Keratinocyte (primary cell): ENCODE measurements around the gene CISD3. TPM values are rescaled to one million over a fixed set of nuclear protein-coding genes. Genes with fewer than 3 reads are reported as not detected.

Source experiments
- DNase-seq: peaks from one replicate; pipeline ENCODE4 v3.0.0-alpha.2; 2011; ENCODE audit warnings: low read depth, missing footprints, low spot score
- FAIRE-seq: peaks from 2 replicates; lab custom pipeline; 2011; peaks lifted over from hg19 to GRCh38; lab: Jason Lieb, UNC
- H2AFZ ChIP-seq: 2 replicates; pipeline ENCODE4 v1.6.0; 2012; ENCODE audit warnings: low read length, control low read depth, inconsistent platforms; ENCODE audit not compliant: control insufficient read depth
- H3K27ac ChIP-seq: 2 replicates; pipeline ENCODE4 v1.5.1; 2011; ENCODE audit warnings: low read length; ENCODE audit not compliant: control insufficient read depth, insufficient read depth
- H3K27me3 ChIP-seq: 3 replicates; pipeline ENCODE4 v1.6.0; 2011; ENCODE audit warnings: low read length; ENCODE audit not compliant: control insufficient read depth, insufficient read depth; ENCODE audit errors: extremely low read depth
- H3K36me3 ChIP-seq, 2 experiments: 2 replicates in 1 of 2; 3 replicates in 1 of 2; pipeline ENCODE4 v1.5.1; 2011; ENCODE audit warnings: low read length in 2 of 2, mild to moderate bottlenecking in 1 of 2; ENCODE audit not compliant: control insufficient read depth in 2 of 2, insufficient read depth in 2 of 2; ENCODE audit errors: extremely low read depth in 1 of 2
- H3K4me1 ChIP-seq: 3 replicates; pipeline ENCODE4 v1.5.1; 2011; ENCODE audit warnings: low read length; ENCODE audit not compliant: control insufficient read depth, insufficient read depth; ENCODE audit errors: extremely low read depth
- H3K4me2 ChIP-seq: 3 replicates; pipeline ENCODE4 v1.6.0; 2011; ENCODE audit warnings: low read depth, low read length; ENCODE audit not compliant: control insufficient read depth, insufficient read depth; ENCODE audit errors: extremely low read depth
- H3K4me3 ChIP-seq, 3 experiments: fragments of 200-600 bp in 1 of 3; sonication (generic) in 1 of 3; 2 replicates in 2 of 3; 3 replicates in 1 of 3; pipeline ENCODE4 v1.5.1; 2011 to 2016; ENCODE audit warnings: low read length in 3 of 3, mild to moderate bottlenecking in 3 of 3, control low read depth in 2 of 3, inconsistent platforms in 1 of 3, low read depth in 1 of 3, mixed read lengths in 1 of 3, mixed run types in 1 of 3, moderate library complexity in 1 of 3; ENCODE audit not compliant: control insufficient read depth in 2 of 3, insufficient read depth in 2 of 3; ENCODE audit errors: extremely low read depth in 1 of 3
- H3K79me2 ChIP-seq: 2 replicates; pipeline ENCODE4 v1.6.0; 2012; ENCODE audit warnings: low read length; ENCODE audit not compliant: control insufficient read depth, insufficient read depth
- H3K9ac ChIP-seq: 3 replicates; pipeline ENCODE4 v1.6.0; 2011; ENCODE audit warnings: low read length; ENCODE audit not compliant: control insufficient read depth, insufficient read depth; ENCODE audit errors: extremely low read depth
- H3K9me1 ChIP-seq: 3 replicates; pipeline ENCODE4 v1.6.0; 2011; ENCODE audit warnings: low read length; ENCODE audit not compliant: control insufficient read depth, insufficient read depth; ENCODE audit errors: extremely low read depth
- H3K9me3 ChIP-seq: 2 replicates; pipeline ENCODE4 v1.5.1; 2012; ENCODE audit warnings: low read depth, low read length; ENCODE audit not compliant: control insufficient read depth
- H4K20me1 ChIP-seq: 3 replicates; pipeline ENCODE4 v1.6.0; 2011; ENCODE audit warnings: low read length; ENCODE audit not compliant: control insufficient read depth, insufficient read depth; ENCODE audit errors: extremely low read depth
- CTCF ChIP-seq, 3 experiments: IDR thresholded peaks in 1 of 3; conservative IDR thresholded peaks in 1 of 3; optimal IDR thresholded peaks in 1 of 3; 2 replicates in 2 of 3; 3 replicates in 1 of 3; pipeline versions ENCODE3 to v1.5.1; 2011; ENCODE audit warnings: low read length in 3 of 3, mild to moderate bottlenecking in 3 of 3, moderate library complexity in 2 of 3, control low read depth in 1 of 3, inconsistent platforms in 1 of 3; ENCODE audit not compliant: insufficient read depth in 2 of 3; ENCODE audit errors: extremely low read depth in 1 of 3
- EZH2 ChIP-seq: IDR thresholded peaks from one replicate; pipeline ENCODE4 v1.6.1; 2012; ENCODE audit warnings: inconsistent platforms, mild to moderate bottlenecking, low read length, moderate library complexity
- dilution Hi-C: fragments of 300-500 bp; cut with MboI; formaldehyde crosslinking; loops from one replicate; pipeline ENCODE4 v1.7.0; 2020; ENCODE audit warnings: low sequenced_read_pairs; ENCODE audit not compliant: extremely low pct_ligation_motif_present
- polyA plus RNA-seq, 5 experiments: library from polyadenylated mRNA; depleted of rRNA in 3 of 5; stranded (reverse) in 3 of 5; stranded (forward) in 1 of 5; unstranded in 1 of 5; fragments of >200 nt; gene quantifications; 1 replicate in 1 of 5; 2 replicates in 3 of 5; 3 replicates in 1 of 5; pipeline versions ENCODE4 v1.2.1 to v1.2.3, GENCODE V29; 2011 to 2012; ENCODE audit warnings: missing spikeins in 2 of 5, low read depth in 1 of 5, low replicate concordance in 1 of 5
- small RNA-seq, 3 experiments: library from RNA; depleted of rRNA; stranded (forward); fragments of <200 nt; gene quantifications; one replicate each; pipeline ENCODE3, GENCODE V24; 2012; ENCODE audit warnings: low read depth in 3 of 3, low replicate concordance in 1 of 3; ENCODE audit not compliant: insufficient read length in 3 of 3

CISD3 gene
- polyA plus RNA-seq, 1 donor (not counting 4 experiments of a cell fraction or from before 2014, with no cell fraction given) = 17.1 TPM

GRCh38 chr17:38779965-38780752 lies 50.0 kb downstream of the CISD3 start:
- no peak overlapping the region for H3K4me2 ChIP-seq
- H3K36me3 ChIP-seq = peaks cover 39 to 58% of the 10 kb centered on the region in 2 experiments
- H3K27me3 ChIP-seq = no peaks in the 10 kb centered on the region
- H3K4me1 ChIP-seq = no peaks in the 10 kb centered on the region
- TF ChIP-seq CTCF (optimal IDR thresholded peaks at IDR 0.05 in 1 of 3, IDR thresholded peaks at IDR 0.05 in 1 of 3, conservative IDR thresholded peaks at IDR 0.05 in 1 of 3; ENCODE audit: extremely low read depth in 1 of 3, insufficient read depth in 2 of 3, low read length in 3 of 3) (no peak), EZH2 (no peak)
- dilution Hi-C loops = no loop called here
- H3K79me2 ChIP-seq = no peaks in the 10 kb centered on the region
- H3K9ac ChIP-seq = no peak overlapping the region
- no peaks in the 10 kb centered on the region for H3K9me1 ChIP-seq
- no peak for DNase-seq
- H2AFZ ChIP-seq = no peak overlapping the region
- H3K9me3 ChIP-seq = no peaks in the 10 kb centered on the region
- H3K4me3 ChIP-seq = no peak overlapping the region
- H4K20me1 ChIP-seq = peaks cover 2% of the 10 kb centered on the region
- FAIRE-seq = no peak
- H3K27ac ChIP-seq = no peak overlapping the region

DNA sequence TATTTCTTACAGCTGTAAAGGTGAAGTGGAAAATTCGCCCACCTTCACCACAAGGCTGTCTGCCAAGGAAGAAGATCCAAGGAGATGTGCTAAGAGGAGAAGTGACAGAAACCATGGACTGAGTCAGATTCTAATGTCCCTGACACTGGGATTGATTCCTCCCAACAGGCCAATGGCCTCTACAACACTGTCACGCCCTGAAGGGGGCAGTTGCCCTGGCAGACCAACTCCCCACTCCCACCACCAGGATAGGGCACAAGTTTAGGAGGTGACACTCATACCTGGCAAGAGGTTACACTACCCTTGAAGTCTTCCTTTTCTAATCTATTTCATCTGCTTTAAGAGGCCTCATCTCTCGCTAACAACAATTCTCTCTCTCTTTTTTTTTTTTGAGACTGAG lies 53.1 kb downstream of the CISD3 start:
- FAIRE-seq (no peak), DNase-seq (no peak)
- Histone ChIP-seq H3K4me2 (no peak overlapping the region), H3K27me3 (no peaks in the 10 kb centered on the region), H3K27ac (no peak overlapping the region), H3K9ac (no peak overlapping the region), H4K20me1 (peaks cover 5% of the 10 kb centered on the region), H3K4me3 (no peak overlapping the region), H3K36me3 (peaks cover 45 to 52% of the 10 kb centered on the region in 2 experiments), H3K79me2 (no peaks in the 10 kb centered on the region), H3K4me1 (peaks cover 4% of the 10 kb centered on the region), H3K9me1 (no peaks in the 10 kb centered on the region), H3K9me3 (no peaks in the 10 kb centered on the region), H2AFZ (no peak overlapping the region)
- TF ChIP-seq CTCF (optimal IDR thresholded peaks at IDR 0.05 in 1 of 3, IDR thresholded peaks at IDR 0.05 in 1 of 3, conservative IDR thresholded peaks at IDR 0.05 in 1 of 3; ENCODE audit: extremely low read depth in 1 of 3, insufficient read depth in 2 of 3, low read length in 3 of 3) (no peak), EZH2 (no peak)
- dilution Hi-C loops = no loop called here

Small RNA genes within 50 kb of the gene (small RNA-seq; reads per million reads assigned to genes)
- gene MIR4726 (0 reads per million in 3 experiments), gene MIR4734 (0 reads per million in 3 experiments), gene RNA5SP440 (0 to 0.50 (median 0) reads per million in 3 experiments), gene RNU6-866P (0 reads per million in 3 experiments)

Other genes starting within 250 kb of the CISD3 start
- 0.31 to 0.41 TPM (median 0.37 TPM) in 3 replicates for gene SRCIN1, start 124.4 kb upstream of the CISD3 start, polyA plus RNA-seq
- 2.1 to 4.4 TPM (median 3.2 TPM) in 3 replicates for gene EPOP, start 55.4 kb upstream of the CISD3 start, polyA plus RNA-seq
- 17.4 to 18.1 TPM (median 17.7 TPM) in 3 replicates for gene MLLT6, start 25.1 kb upstream of the CISD3 start, polyA plus RNA-seq
- 3.3 to 6.9 TPM (median 4.1 TPM) in 3 replicates for gene PCGF2, start 18.0 kb downstream of the CISD3 start, polyA plus RNA-seq
- 294 to 346 TPM (median 316 TPM) in 3 replicates for gene PSMB3, start 22.4 kb downstream of the CISD3 start, polyA plus RNA-seq
- 26.4 to 29.2 TPM (median 29.2 TPM) in 3 replicates for gene PIP4K2B, start 69.2 kb downstream of the CISD3 start, polyA plus RNA-seq
- gene CWC25, start 95.0 kb downstream of the CISD3 start, polyA plus RNA-seq = 12.7 to 15.3 TPM (median 14.9 TPM) in 3 replicates
- 2,125 to 2,966 TPM (median 2,468 TPM) in 3 replicates for gene RPL23, start 123.4 kb downstream of the CISD3 start, polyA plus RNA-seq
- gene LASP1, start 139.7 kb downstream of the CISD3 start, polyA plus RNA-seq = 72.5 to 117 TPM (median 88.1 TPM) in 3 replicates
- gene FBXO47, start 237.1 kb downstream of the CISD3 start, polyA plus RNA-seq = 0.03 TPM in 1 of 3 replicates, not detected in the others